Measurements from ENCODE around the gene NSA2. TPM values are rescaled to one million over a fixed set of nuclear protein-coding genes. Genes with fewer than 3 reads are reported as not detected.

The NSA2 gene
- total and polyA plus RNA-seq, 2 of the 13 experiments (the other 11 are each of a cell fraction or from before 2014, with no cell fraction given): 33.0 to 101 TPM

GRCh38 chr5:74766849-74767578, at the start of gene NSA2, which contains the start of gene GFM2 (continued):
- TF ChIP-seq SNAPC4 (CRISPR knock-in tag; IDR thresholded peaks at IDR 0.05) (peak; percentile 86; the same call in 1 of the 2 replicates), HNF1B (CRISPR knock-in tag; IDR thresholded peaks at IDR 0.05) (peak; percentile 90), JARID2 (CRISPR knock-in tag; IDR thresholded peaks at IDR 0.05; ENCODE audit: insufficient replicate concordance) (no peak), KMT2B (CRISPR knock-in tag; IDR thresholded peaks at IDR 0.05) (peak; percentile 99), ZSCAN22 (CRISPR knock-in tag; IDR thresholded peaks at IDR 0.05) (no peak), ATF1 (CRISPR knock-in tag; IDR thresholded peaks at IDR 0.05) (peak; percentile 78), NONO (IDR thresholded peaks at IDR 0.05) (no peak), NONO (CRISPR knock-in tag; conservative IDR thresholded peaks at IDR 0.05) (peak; percentile 92), CCAR2 (optimal IDR thresholded peaks at IDR 0.05; ENCODE audit: low read depth, low read length) (peak; percentile 89), HMGXB3 (CRISPR knock-in tag; IDR thresholded peaks at IDR 0.05; ENCODE audit: borderline replicate concordance) (peak; percentile 60; the same call in 1 of the 2 replicates), ZNF354B (CRISPR knock-in tag; IDR thresholded peaks at IDR 0.05) (0 out of 2 replicates have a peak, but pooled peaks have one; percentile 39), REST (IDR thresholded peaks at IDR 0.05; ENCODE audit: borderline replicate concordance in 1 of 2, low read depth in 1 of 2, low read length in 2 of 2) (peak in 1 of 2 experiments; percentile 48; a peak in 1 of 4 replicates), TCF7 (IDR thresholded peaks at IDR 0.05; ENCODE audit: low read depth) (peak; percentile 43; the same call in 1 of the 2 replicates), SSRP1 (CRISPR knock-in tag; IDR thresholded peaks at IDR 0.05) (0 out of 2 replicates have a peak, but pooled peaks have one; percentile 53)
